KMS-11 (cell line): ENCODE data around the gene NPLOC4.
A peak's percentile ranks its signal among the peaks of the same experiment; 100 is the strongest.

Experiments
- H2AFZ ChIP-seq: fragments of 200-600 bp; sonication (generic); 2 replicates; pipeline ENCODE4 v1.6.1; 2016; ENCODE audit warnings: antibody characterized with exemption, mixed run types, low read depth
- H3K27ac ChIP-seq: fragments of 200-600 bp; sonication (generic); 2 replicates; pipeline ENCODE4 v1.6.1; 2016; ENCODE audit warnings: mild to moderate bottlenecking, mixed run types
- H3K27me3 ChIP-seq: fragments of 200-600 bp; sonication (generic); 2 replicates; pipeline ENCODE4 v1.6.1; 2017; ENCODE audit warnings: mild to moderate bottlenecking, low read depth, mixed run types, moderate library complexity; ENCODE audit not compliant: insufficient read depth
- H3K36me3 ChIP-seq: fragments of 200-600 bp; sonication (generic); 2 replicates; pipeline ENCODE4 v1.6.1; 2017; ENCODE audit warnings: mild to moderate bottlenecking, mixed run types; ENCODE audit not compliant: insufficient read depth
- H3K4me1 ChIP-seq: fragments of 200-600 bp; sonication (generic); 2 replicates; pipeline ENCODE4 v1.6.1; 2016; ENCODE audit warnings: mild to moderate bottlenecking, low read depth, mixed run types; ENCODE audit not compliant: poor library complexity, severe bottlenecking
- H3K4me2 ChIP-seq: fragments of 200-600 bp; sonication (generic); 2 replicates; pipeline ENCODE4 v1.7.0; 2016; ENCODE audit warnings: mild to moderate bottlenecking, mixed run types
- H3K4me3 ChIP-seq: fragments of 200-600 bp; sonication (generic); IDR thresholded peaks from 2 replicates; pipeline ENCODE4 v1.6.1; 2017; ENCODE audit warnings: low read depth, low read length, mixed read lengths; ENCODE audit not compliant: insufficient read depth
- H3K79me2 ChIP-seq: fragments of 200-600 bp; sonication (generic); 2 replicates; pipeline ENCODE4 v1.6.1; 2016; ENCODE audit warnings: low read depth, mixed run types; ENCODE audit not compliant: insufficient read depth
- H3K9ac ChIP-seq: fragments of 200-600 bp; sonication (generic); 2 replicates; pipeline ENCODE4 v1.6.1; 2016; ENCODE audit warnings: mild to moderate bottlenecking, mixed run types
- H4K20me1 ChIP-seq: fragments of 200-600 bp; sonication (generic); 2 replicates; pipeline ENCODE4 v1.6.1; 2016; ENCODE audit warnings: mild to moderate bottlenecking, mixed run types; ENCODE audit not compliant: insufficient read depth
- CTCF ChIP-seq: fragments of 200-600 bp; sonication (generic); conservative IDR thresholded peaks from 2 replicates; pipeline ENCODE4 v1.6.1; 2017; ENCODE audit warnings: low read depth, mild to moderate bottlenecking, antibody characterized with exemption, low read length, moderate library complexity, mixed read lengths

The NPLOC4 gene

GRCh38 chr17:81666092-81666341 lies 29.1 kb upstream of the NPLOC4 start:
- H3K36me3 ChIP-seq: peaks cover 5% of the 10 kb centered on the region; the same call in 1 of the 2 replicates
- H3K4me1 ChIP-seq: peaks cover 24% of the 10 kb centered on the region
- H3K27ac ChIP-seq: peak overlapping the region; percentile 73
- H3K27me3 ChIP-seq: no peaks in the 10 kb centered on the region
- H3K9ac ChIP-seq: peak overlapping the region; percentile 87
- no peak for TF ChIP-seq CTCF
- H2AFZ ChIP-seq: peak overlapping the region; percentile 61
- H3K4me2 ChIP-seq: peak overlapping the region; percentile 94
- peaks cover 42% of the 10 kb centered on the region for H3K79me2 ChIP-seq
- no peak overlapping the region for H3K4me3 ChIP-seq
- no peaks in the 10 kb centered on the region for H4K20me1 ChIP-seq

- H3K79me2 ChIP-seq: peaks cover 42% of the 10 kb centered on the region
Measured at GRCh38 chr17:81665205-81666091, 28.5 kb upstream of the NPLOC4 start.

GRCh38 chr17:81664051-81664470 lies 27.1 kb upstream of the NPLOC4 start:
- Histone ChIP-seq H3K4me3 (no peak overlapping the region), H4K20me1 (no peaks in the 10 kb centered on the region), H3K36me3 (no peaks in the 10 kb centered on the region; the same call in 1 of the 2 replicates), H3K4me2 (no peak overlapping the region), H3K27ac (no peak overlapping the region), H2AFZ (no peak overlapping the region), H3K79me2 (peaks cover 39% of the 10 kb centered on the region), H3K27me3 (no peaks in the 10 kb centered on the region), H3K4me1 (peaks cover 24% of the 10 kb centered on the region), H3K9ac (no peak overlapping the region)
- TF ChIP-seq CTCF: no peak

More at GRCh38 chr17:81665205-81666091, 28.5 kb upstream of the NPLOC4 start:
- Histone ChIP-seq H4K20me1 (no peaks in the 10 kb centered on the region), H3K27me3 (no peaks in the 10 kb centered on the region), H3K4me1 (peaks cover 24% of the 10 kb centered on the region), H3K36me3 (peaks cover 5% of the 10 kb centered on the region; the same call in 1 of the 2 replicates), H2AFZ (peak overlapping the region; percentile 61; the same call in 1 of the 2 replicates), H3K4me3 (no peak overlapping the region), H3K27ac (peak overlapping the region; percentile 73), H3K9ac (peak overlapping the region; percentile 87), H3K4me2 (peak overlapping the region; percentile 94)
- no peak for TF ChIP-seq CTCF

- Histone ChIP-seq H3K27me3 (no peaks in the 10 kb centered on the region), H3K4me3 (no peak overlapping the region), H3K36me3 (no peaks in the 10 kb centered on the region), H4K20me1 (no peaks in the 10 kb centered on the region), H2AFZ (no peak overlapping the region), H3K79me2 (peaks cover 19% of the 10 kb centered on the region), H3K4me2 (no peak overlapping the region), H3K4me1 (peaks cover 15% of the 10 kb centered on the region), H3K9ac (no peak overlapping the region), H3K27ac (no peak overlapping the region)
- TF ChIP-seq CTCF: no peak
Measured at GRCh38 chr17:81662002-81662401, 25.1 kb upstream of the NPLOC4 start.
